Measurements from ENCODE around the gene TMEM198.

DNA sequence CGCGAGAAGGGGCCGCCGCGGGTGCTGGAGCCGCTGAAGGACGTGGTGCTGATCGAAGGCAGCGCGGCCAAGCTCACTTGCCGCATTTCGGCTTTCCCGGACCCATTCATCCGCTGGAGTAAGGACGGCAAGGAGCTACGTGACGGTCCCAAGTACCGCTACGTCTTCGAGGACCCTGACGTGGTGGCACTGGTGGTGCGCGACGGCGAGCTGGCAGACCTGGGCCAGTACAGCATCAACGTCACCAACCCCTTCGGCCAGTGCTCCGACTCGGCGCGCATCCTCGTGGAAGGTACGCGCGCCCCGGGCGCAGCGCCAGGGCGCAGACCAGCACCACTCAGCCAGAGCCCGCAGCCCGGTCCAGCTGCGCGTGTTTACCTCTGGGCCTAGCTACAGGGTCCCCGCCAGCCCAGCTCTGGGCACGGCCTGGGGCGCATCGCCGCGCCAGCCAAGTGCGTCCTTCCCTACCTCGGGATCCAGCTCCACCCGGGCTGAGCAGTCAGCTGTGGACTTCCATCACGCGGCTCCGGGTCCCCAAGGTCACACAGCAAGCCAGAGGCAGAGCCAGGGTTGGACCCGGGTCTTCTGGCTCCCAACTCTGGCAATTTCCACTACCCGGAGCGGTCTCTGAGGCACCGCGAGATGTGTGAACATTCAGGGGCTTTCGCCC is 46.9 kb upstream of the TMEM198 start:
- TF ChIP-seq TAF1 (IDR thresholded peaks at IDR 0.05; ENCODE audit: borderline replicate concordance, low read depth, low read length) (no peak), POLR2A (IDR thresholded peaks at IDR 0.05; ENCODE audit: low read depth, low read length) (no peak), POLR2AphosphoS5 (IDR thresholded peaks at IDR 0.05; ENCODE audit: low read depth, low read length) (no peak)
